HG02763 (cell line): ENCODE results near the gene GALNT15.

Experiments used
- ATAC-seq: cut with Tn5 transposase; IDR thresholded peaks from one replicate; pipeline ENCODE4 v1.9.1; 2021; ENCODE audit warnings: mild to moderate bottlenecking, moderate library complexity; ENCODE audit not compliant: unreplicated experiment

GALNT15 gene

DNA sequence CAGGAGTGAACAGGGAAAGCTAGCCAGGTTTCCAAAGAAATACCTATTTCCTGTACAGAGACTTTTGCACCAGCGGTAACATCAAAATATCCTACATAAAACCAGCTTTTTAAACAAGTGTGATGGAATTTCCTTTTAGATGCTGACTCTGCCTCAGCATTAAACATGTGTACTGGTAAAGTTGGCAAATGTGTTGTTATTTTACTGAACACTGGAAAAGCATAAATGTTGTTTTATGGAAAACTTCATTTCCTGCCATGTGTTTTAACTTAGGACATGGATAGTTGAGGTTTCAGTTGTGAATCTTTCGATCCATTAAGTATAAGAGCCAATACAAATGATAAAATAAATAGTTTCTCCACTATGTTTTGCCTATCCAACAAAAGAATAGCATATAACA, 106.2 kb downstream of the GALNT15 start:
- ATAC-seq, result no peak
